GM18861 (cell line): ENCODE results near the gene GPR148.
"Not testable (repeated sequence)": the region's sequence is repeated elsewhere in the genome, so short reads cannot be mapped to it uniquely, and the experiment has no call there.

Experiments used
- ATAC-seq: cut with Tn5 transposase; IDR thresholded peaks from one replicate; pipeline ENCODE4 v1.9.1; 2021; ENCODE audit not compliant: unreplicated experiment

GPR148 gene, protein sequence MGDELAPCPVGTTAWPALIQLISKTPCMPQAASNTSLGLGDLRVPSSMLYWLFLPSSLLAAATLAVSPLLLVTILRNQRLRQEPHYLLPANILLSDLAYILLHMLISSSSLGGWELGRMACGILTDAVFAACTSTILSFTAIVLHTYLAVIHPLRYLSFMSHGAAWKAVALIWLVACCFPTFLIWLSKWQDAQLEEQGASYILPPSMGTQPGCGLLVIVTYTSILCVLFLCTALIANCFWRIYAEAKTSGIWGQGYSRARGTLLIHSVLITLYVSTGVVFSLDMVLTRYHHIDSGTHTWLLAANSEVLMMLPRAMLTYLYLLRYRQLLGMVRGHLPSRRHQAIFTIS

DNA sequence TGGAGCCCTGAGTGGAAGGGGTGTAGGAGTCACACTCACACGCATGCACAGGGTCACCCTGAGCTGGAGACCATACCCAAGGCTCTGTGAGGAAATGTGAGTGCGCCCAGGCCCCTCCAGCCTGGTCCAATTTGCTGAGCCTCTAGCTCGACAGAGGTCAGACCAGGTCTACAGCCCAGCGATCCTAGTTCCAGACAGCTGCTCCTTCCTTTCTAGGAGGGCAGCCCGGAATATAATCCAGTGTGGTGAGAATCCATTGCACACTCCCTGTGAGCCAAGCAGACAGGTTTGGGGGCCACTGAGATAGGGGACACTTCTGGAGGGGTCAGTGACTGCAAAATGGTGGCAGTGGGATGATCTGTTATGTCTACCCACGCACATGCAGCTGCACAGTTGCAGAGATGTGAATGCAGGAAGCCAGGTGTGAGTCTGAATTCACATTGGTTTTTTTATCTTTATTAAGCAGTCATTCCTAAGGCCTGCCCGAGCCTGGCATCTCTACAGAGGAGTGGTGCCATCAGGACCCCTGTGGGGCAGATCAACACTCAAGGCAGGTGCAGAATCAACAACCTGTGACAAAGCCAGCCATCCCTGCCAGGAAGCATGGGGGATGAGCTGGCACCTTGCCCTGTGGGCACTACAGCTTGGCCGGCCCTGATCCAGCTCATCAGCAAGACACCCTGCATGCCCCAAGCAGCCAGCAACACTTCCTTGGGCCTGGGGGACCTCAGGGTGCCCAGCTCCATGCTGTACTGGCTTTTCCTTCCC, at the start of gene GPR148:
GPR148 (plus strand) TSS at position 522 of the 768 bp plus-strand sequence; CDS start at position 604, 82 bp downstream.
- ATAC-seq, result no peak

DNA sequence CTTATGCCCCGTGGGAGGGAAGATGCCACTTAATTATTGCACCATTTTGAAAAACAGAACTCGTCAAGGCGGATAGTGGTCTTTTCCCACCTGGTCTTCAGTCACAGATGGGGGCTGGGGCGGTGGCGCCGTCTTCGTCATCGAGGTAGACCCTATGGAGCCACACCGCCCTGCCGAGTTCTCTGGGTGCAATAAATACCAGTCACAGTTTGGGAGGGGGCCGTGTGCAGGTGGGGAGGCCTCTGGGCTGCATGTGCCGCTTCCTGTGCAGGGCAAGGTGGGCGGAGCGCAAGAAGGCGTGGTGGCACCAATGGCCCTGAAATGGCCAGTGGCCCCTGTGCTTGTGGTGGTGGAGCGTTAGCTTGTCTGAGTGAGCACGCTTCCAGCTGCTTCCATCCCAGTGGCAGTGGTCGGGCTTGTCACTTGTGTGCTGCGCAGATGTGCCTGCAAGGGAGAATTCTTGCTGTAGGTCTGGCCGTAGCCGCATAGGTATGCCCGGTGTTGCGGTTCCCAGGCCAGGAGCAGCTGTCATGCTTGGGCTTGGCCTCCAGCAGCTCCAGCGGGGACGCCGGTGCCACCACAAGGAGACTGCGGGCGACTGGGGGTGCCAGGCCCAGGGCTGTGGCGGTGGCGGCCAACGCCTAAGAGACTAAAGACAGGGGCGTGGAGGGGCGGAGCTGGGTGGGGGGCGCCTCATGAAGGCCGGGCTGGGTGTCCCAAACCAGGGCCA, 36.7 kb upstream of the GPR148 start:
- not testable (repeated sequence) for ATAC-seq

DNA sequence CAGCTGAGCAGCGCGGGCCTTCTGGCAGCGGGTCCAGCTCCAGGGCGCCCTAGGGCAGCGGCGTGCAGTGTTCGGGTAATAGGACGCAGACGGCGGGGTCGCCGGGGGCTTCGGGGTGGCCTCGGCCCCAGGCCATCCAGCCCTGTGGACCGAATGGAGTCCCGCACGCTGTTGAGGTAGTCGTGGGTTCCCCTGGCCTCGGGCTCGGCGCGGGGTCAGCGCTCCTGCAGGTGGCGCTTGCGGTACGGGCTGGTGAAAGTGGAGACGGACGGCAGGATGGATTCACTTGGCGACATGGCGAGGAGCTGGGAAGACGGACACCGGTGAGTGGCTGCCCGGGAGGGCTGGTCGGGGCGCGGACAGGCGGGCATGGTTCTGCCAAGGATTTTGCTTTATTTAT, 35.4 kb upstream of the GPR148 start:
- not testable (repeated sequence) for ATAC-seq

DNA sequence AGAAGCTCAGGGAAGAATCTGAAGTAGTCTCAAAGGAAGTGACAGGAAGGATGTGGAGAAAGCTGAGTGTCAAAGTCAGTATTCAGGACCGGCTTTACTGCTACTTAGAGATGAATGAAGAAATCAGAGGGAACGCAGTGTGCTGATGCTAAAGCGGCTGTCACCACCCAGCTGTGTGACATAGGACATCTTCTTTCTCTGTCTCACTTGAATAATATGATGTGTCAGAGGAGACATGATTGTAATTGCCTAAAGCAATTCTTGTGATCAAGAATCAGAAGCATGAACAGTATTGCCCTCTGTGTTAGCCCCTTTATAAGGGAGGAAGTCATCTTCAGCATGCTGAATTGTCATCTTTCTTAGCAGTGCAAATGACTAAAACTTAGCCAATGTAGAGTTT, 25.6 kb upstream of the GPR148 start:
- not testable (repeated sequence) for ATAC-seq

DNA sequence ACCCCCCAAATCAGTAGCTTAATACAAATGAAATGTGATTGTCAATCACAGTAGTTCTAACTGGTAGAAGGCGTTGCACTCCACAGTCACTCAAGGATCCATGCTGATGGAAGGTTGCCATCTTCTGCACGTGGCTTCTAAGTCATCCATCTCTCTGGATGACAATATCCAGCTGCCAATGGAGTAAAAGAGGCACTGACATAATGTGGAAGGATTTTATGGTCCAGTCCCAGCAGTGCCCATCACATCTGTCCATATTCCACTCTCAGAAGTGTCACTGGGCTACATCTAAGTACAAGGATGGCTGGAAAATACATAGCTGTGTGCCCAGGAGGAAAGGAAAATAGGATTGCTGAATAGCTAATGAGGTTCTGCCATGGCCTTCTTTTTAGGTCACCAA, 14.1 kb upstream of the GPR148 start:
- not testable (repeated sequence) for ATAC-seq

DNA sequence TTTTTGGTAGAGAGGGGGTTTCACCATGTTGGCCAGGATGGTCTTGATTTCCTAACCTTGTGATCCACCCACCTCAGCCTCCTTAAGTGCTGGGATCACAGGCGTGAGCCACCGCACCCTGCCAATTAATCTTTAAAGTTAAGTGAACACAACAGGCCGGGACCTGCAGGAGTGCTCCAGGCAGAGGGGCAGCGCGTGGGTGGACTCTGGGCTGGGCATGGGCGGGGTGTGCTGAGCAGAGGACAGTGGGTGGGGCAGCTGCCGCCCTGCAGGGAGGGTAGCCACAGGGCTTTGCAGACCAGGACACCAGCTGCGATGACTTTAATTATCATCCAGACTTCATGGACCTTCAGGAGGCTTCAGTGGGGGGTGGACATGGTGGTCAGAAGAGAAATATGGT, 8.8 kb upstream of the GPR148 start:
- no peak for ATAC-seq

DNA sequence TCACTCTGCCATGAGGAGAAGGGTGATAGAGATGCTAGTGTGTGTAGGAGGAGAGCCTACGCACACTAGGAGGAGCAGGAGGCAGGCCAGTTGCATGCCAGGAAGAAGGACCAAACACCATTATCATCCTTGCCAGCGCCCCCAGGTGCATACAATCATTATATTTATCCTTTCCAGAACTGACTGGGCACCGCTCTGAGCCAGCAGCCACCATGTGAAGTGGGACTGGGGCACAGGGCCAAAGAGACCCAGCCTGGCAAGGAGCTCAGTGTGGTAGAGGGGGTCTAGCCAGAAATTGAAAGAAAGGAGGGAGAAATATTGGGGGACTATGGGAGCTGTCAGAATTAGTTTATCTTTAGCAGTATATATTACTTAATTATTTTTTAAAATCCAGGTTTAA, 8.3 kb upstream of the GPR148 start:
- no peak for ATAC-seq

DNA sequence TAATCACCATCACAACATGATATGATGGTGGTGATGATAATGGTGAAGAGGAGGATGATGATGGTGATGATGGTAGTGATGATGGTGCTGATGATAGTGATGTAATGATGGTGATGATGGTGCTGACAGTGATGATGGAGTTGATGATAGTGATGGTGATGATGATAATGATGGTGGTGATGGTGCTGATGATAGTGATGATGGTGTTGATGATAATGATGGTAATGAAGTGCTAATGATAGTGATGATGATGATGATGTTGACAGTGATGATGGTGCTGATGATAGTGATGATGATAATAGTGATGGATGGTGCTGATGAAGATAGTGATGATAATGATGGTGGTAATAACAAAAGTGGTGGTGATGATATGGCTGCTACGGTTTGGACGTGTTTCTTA, 4.4 kb upstream of the GPR148 start:
- ATAC-seq, result no peak

DNA sequence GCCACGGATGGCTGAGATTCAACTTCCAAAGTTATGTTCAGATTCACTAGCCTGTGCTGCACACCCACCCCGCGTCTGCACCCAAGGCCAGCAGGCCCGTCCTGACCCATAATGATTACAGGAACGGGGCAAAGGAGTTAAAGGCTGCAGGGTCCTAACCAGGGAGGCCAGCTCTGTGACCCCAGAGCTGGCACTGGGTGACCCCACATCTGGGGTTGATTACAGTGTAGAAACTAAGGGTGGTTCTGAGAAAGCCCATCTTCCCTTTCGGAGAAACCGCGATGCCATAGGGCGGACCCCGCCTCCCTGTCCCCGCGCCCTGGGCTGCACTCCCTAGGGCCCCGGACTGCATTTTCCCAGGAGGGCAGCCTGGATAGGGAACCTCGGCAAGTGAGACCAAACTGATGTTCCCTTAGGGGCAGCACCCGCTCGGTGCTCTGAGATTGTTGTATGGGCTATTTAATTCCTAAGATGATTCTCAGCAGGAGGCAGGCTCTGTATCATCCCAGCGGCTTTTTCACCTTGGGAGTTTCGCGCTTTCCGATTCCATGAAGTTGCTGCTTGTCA, 2.2 kb upstream of the GPR148 start:
- no peak for ATAC-seq

DNA sequence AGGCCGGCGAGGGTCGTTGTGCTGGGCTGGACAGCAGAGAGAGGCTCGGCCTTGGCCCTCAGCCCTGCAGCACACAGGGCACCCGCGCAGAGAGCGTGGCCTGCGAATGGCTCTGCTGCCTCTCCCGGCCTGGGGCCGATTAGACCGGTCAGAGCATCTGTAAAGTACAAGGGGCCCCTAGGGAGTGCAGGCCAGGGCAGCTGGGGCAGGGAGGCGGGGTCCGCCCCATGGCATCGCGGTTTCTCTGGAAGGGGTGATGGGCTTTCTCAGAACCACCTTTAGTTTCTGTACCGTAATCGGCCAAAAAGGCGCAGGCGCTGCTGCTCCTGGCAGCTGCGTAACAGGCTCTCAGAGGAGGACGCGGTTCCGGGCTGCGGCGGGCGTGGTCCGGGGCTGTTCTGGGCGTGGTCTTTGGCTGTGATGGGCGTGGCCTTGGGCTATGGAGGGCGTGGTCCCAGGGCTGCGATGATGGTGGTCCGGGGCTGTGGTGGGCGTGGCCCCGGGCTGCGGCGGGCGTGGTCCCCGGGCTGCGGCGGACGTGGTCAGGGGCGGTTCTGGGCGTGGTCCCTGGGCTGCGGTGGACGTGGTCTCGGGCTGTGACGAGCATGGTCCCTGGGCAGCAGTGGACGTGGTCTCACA, 1.5 kb upstream of the GPR148 start:
- peak; percentile 93 for ATAC-seq

DNA sequence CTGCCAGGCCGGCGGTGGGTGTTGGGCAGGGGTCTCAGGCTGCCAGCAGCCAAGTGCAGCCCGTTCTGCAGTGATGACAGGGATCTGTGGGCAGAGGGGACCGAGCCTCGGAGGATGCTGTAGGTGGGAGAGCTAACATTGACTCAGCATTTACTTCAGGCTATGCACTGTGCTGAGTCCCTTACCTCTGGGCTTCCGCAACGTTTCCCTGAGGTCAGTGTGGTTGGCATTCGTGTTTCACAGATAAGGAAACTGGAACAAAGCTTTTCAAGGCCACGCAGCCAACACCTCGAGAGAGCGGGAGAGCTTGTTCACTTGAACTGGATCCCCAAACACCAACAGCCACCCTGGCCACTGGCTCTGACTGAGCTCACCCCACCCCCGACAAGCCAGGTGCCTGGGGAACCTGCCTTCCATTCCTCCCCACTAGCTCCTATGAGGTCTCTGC, 839 bp upstream of the GPR148 start:
- ATAC-seq, result no peak

DNA sequence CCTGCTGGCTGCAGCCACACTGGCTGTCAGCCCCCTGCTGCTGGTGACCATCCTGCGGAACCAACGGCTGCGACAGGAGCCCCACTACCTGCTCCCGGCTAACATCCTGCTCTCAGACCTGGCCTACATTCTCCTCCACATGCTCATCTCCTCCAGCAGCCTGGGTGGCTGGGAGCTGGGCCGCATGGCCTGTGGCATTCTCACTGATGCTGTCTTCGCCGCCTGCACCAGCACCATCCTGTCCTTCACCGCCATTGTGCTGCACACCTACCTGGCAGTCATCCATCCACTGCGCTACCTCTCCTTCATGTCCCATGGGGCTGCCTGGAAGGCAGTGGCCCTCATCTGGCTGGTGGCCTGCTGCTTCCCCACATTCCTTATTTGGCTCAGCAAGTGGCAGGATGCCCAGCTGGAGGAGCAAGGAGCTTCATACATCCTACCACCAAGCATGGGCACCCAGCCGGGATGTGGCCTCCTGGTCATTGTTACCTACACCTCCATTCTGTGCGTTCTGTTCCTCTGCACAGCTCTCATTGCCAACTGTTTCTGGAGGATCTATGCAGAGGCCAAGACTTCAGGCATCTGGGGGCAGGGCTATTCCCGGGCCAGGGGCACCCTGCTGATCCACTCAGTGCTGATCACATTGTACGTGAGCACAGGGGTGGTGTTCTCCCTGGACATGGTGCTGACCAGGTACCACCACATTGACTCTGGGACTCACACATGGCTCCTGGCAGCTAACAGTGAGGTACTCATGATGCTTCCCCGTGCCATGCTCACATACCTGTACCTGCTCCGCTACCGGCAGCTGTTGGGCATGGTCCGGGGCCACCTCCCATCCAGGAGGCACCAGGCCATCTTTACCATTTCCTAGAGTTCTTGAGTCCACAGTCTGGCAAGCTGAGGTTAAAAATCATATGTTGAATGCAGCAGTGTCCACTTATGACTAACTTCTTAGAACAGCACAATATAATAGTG, 741 bp downstream of the GPR148 start:
- ATAC-seq, result no peak

DNA sequence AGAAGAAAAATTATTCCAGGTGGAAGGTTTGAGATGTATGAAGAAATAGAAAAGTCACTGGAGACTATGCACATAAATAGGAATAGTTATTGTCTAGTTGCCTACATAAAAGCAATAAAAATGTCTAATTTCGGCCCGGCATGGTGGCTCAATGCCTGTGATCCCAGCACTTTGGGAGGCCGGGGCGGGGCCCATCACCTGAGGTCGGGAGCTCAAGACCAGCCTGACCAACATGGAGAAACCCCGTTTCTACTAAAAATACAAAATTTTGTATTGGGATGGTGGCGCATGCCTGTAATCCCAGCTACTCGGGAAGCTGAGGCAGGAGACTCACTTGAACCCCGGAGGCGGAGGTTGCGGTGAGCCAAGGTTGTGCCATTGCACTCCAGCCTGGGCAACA, 3.4 kb downstream of the GPR148 start:
- not testable (repeated sequence) for ATAC-seq

DNA sequence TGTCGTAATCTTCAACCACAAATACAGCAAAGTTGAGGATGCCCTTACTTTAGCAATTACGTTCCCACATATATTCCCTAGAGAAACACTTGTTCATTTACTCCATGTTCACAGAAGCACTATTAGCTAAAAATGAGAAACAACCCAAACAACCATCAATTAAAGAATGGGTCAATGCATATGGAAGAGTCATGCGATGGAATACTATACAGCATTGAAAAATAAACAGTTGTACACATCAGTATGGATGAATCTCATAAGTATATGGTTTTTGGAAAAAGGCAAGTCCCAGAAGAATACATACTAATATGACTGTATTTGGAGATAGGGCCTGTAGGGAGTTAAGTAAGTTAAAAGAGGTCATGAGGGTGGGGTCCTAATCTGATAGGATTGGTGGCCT, 6.3 kb downstream of the GPR148 start:
- no peak for ATAC-seq

DNA sequence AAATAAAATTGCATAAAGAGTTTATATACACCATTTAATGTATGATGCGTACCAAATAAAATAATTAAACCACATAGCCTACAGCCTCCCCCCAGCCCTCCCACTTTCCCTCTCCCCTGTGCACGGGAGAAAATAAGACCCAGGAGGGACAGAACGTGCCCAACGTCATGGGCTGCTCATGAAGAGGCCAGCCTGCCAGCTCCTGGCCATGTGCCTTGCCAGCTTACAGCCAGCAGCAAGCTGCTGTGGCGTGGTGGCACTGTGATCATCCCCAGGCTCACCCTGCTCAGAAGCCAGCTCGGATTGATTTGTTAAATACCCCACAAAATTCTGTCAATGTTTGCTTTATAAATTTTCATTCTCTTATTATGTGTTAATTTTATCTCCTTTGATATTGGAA, 7.6 kb downstream of the GPR148 start:
- no peak for ATAC-seq

DNA sequence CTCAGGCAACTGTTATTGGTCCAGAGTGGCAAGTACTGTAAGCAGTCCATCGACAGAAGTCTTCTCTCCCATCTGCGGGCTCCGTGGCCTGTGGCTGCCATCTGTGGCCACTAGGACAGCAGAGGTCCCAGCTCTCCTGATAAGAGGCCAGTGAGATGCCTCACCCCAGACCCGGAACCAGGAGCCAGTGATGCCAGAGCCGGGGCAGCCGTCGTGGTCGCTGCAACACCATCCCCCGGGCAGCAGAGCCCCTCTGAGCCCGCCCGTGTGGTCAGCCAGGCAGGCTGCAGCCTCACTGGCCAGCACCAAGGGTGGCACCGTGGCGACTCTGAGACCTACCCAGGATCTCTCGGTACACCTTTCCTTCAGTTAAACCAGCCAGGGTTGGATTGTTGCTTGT, 8.7 kb downstream of the GPR148 start:
- no peak for ATAC-seq

DNA sequence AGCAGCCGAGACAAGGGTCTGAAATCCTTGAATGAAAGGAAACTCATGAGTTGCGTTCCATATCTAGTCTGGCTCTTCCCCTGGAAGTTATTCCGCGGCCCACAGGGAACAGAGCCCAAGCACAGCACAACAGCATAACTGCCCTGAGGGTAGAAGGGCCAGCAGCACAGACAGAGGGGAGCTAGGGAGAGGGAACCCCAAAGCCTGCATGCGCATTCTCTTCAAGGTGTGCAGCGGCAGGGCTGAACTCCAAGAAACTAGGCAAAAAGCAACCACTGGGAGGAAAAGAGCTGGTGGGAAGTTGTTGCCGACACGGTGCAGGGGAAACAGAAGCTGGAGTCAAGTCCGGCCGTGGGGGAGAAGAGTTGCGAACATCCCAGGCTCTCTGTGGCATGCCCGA, 11.8 kb downstream of the GPR148 start:
- ATAC-seq, result no peak

DNA sequence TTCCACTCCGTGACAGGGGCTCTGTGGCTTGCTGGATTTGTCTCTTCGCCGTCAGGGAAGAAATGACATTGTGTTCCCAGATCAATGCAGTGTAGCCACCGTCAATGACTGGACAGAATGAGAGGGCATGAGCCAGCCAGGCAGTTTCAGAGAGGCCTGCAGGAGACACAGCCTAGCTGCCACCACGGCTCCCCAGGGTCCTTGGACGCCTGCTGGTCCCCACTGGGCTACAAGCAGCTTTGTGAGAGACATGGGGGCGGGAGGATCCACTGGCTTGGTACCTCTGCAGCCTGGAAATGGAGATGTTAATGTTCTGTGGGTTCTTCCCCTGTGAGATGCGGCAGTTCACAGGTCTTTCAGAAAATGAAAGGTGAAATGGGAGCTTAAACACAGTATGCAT, 14.4 kb downstream of the GPR148 start:
- ATAC-seq, result no peak

DNA sequence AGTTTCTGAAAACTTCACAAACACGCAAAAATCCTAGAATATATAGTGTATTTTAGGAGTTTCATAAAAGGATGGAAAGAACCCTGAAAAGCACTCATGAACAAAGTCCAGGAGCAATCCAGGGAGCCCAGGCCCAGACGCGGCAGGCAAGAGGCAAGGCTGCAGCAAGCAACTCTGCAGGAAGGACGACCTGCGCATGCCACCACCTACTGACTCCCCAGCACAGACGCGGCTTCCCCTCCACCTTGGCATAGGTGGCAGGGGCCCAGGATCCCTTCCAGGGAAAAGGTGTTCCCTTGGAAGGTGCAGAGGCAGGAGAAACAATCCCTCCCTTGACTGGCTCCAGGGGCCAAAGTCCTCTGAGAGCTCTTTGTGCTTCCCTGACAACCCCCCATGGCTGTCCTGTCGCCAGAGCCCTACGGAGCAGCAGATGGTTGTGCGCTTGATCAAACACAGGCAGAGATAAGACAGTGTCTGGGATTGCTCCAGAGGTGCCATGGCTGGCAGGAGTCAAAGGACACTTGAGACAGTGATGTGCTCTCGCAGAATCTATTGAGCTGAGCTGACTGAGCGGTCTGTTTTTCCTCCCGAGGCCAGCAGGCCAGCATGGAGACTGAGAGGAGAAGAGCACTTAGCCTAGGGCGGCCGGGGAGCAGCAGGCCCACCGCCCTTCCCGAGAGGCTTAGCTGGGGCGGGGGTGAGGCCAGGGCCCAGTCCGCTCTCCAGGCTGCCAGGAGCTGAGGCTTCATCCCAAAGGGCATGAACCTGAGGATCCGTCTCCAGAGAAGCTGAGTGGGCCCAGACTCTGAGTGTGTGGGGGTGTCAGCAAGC, 15.6 kb downstream of the GPR148 start:
- ATAC-seq, result no peak
